HEK293 (cell line): ENCODE data around the gene ARHGAP42.

Experiments
- ZBTB21 ChIP-seq: fragments of 450-650 bp; formaldehyde crosslinking; IDR thresholded peaks from 2 replicates; pipeline ENCODE4 v1.5.1; 2017; ENCODE audit warnings: missing biosample characterization, missing genetic modification characterization
- ZNF140 ChIP-seq: fragments of 450-650 bp; formaldehyde crosslinking; IDR thresholded peaks from 2 replicates; pipeline ENCODE4 v1.5.1; 2016; ENCODE audit warnings: missing biosample characterization, missing genetic modification characterization
- TF ChIP-seq, protein P1 (sequence below): fragments of 450-650 bp; formaldehyde crosslinking; IDR thresholded peaks from 2 replicates; pipeline ENCODE4 v1.5.1; 2016; ENCODE audit warnings: missing biosample characterization, missing genetic modification characterization

DNA sequence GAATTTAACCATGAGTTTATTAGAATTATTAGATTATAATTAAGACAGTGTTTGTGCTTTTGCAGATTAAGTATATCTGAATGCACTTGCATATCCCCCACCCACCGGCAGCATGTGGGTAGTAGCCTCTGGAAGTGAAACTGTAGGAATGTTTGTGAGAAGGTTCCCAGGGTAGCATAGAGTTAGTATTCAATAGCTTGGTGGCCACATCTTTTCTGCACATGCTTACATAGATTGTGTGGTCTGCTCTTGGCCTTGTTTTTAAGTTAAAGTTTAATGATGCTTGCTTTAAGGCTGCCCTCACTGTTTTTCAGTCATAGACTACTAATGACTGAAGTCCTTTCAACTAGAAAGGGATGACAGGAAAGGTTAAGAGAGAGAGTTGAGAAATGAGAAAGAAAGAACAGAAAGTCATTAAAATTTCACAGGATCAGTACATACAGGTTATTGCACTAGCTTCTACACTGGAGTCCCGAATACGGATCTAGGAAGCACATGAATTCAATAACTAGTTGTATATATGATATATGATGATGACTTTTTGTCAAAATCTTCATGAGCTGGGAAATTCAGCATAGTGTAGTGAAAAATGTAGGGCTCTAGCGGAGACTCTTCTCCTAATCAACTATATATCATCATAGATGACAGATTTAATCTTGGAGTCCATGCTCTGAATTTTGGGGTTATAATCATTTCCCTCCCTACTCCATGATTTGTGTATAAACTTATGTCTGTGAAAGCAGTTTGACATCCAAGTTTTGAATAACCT is 137.1 kb downstream of the ARHGAP42 start:
- TF ChIP-seq, protein P1, sequence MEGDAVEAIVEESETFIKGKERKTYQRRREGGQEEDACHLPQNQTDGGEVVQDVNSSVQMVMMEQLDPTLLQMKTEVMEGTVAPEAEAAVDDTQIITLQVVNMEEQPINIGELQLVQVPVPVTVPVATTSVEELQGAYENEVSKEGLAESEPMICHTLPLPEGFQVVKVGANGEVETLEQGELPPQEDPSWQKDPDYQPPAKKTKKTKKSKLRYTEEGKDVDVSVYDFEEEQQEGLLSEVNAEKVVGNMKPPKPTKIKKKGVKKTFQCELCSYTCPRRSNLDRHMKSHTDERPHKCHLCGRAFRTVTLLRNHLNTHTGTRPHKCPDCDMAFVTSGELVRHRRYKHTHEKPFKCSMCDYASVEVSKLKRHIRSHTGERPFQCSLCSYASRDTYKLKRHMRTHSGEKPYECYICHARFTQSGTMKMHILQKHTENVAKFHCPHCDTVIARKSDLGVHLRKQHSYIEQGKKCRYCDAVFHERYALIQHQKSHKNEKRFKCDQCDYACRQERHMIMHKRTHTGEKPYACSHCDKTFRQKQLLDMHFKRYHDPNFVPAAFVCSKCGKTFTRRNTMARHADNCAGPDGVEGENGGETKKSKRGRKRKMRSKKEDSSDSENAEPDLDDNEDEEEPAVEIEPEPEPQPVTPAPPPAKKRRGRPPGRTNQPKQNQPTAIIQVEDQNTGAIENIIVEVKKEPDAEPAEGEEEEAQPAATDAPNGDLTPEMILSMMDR: no peak
- no peak for TF ChIP-seq ZNF140
- TF ChIP-seq ZBTB21: no peak
